Panc1 (cell line): ENCODE measurements around the gene SYT1.

ENCODE experiments used
- CTCF ChIP-seq: fragments of 450-650 bp; IDR thresholded peaks from 2 replicates; pipeline ENCODE4 v1.5.1; 2017; ENCODE audit warnings: mild to moderate bottlenecking
- POLR2AphosphoS5 ChIP-seq: IDR thresholded peaks from 2 replicates; pipeline ENCODE4 v1.6.1; 2012; ENCODE audit warnings: mild to moderate bottlenecking, low read depth, low read length, moderate library complexity
- REST ChIP-seq, 2 experiments: IDR thresholded peaks; 2 replicates each; pipeline ENCODE4 v1.6.1; 2011 to 2012; ENCODE audit warnings: low read depth in 2 of 2, control low read depth in 1 of 2, low read length in 1 of 2, mild to moderate bottlenecking in 1 of 2, moderate library complexity in 1 of 2; ENCODE audit not compliant: insufficient read depth in 1 of 2
- SIN3A ChIP-seq: IDR thresholded peaks from 2 replicates; pipeline ENCODE4 v1.6.1; 2012; ENCODE audit warnings: low read depth, mild to moderate bottlenecking, low read length, moderate library complexity, borderline replicate concordance; ENCODE audit not compliant: insufficient read depth
- TCF7L2 ChIP-seq: IDR thresholded peaks from 2 replicates; pipeline ENCODE4 v1.6.1; 2011; ENCODE audit warnings: mild to moderate bottlenecking, low read depth, low read length, inconsistent platforms

- no peak for TF ChIP-seq REST (IDR thresholded peaks at IDR 0.05; ENCODE audit: insufficient read depth in 1 of 2, low read depth in 2 of 2, low read length in 1 of 2)
- TF ChIP-seq CTCF: no peak
- no peak for TF ChIP-seq SIN3A
- TF ChIP-seq POLR2AphosphoS5: no peak
- TF ChIP-seq TCF7L2: no peak
Observed at GRCh38 chr12:79402606-79403005, 538.0 kb downstream of the SYT1 start.
